ENCODE results near the gene AUTS2. TPM values are rescaled to one million over a fixed set of nuclear protein-coding genes. Genes with fewer than 3 reads are reported as not detected.

AUTS2 gene
- total RNA-seq, 1 experiment from 2014 or later: 42.1 TPM

DNA sequence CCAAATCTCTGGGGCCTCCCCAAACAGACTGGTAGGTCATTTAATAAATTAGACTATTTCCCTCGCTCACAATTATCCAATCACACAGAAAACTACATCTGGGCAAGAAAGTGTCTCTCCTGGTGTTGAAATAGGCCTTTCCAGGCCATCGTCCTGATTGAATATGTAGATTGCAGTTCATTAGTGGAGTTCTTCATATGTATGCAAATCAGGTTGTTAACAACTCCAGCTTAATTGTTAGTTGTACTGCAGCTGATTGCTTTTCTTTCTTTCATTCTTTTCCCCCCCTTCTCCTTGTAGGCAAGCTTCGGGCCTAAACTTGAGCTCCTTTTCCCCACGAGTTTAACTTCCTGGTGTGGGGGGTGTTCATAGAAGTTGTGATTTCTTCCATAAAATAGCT, 1174.6 kb downstream of the AUTS2 start:
- BruUV-seq (replicated peaks): no TSS peak
- TF ChIP-seq, protein P1, sequence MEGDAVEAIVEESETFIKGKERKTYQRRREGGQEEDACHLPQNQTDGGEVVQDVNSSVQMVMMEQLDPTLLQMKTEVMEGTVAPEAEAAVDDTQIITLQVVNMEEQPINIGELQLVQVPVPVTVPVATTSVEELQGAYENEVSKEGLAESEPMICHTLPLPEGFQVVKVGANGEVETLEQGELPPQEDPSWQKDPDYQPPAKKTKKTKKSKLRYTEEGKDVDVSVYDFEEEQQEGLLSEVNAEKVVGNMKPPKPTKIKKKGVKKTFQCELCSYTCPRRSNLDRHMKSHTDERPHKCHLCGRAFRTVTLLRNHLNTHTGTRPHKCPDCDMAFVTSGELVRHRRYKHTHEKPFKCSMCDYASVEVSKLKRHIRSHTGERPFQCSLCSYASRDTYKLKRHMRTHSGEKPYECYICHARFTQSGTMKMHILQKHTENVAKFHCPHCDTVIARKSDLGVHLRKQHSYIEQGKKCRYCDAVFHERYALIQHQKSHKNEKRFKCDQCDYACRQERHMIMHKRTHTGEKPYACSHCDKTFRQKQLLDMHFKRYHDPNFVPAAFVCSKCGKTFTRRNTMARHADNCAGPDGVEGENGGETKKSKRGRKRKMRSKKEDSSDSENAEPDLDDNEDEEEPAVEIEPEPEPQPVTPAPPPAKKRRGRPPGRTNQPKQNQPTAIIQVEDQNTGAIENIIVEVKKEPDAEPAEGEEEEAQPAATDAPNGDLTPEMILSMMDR (conservative IDR thresholded peaks at IDR 0.05; ENCODE audit: low read depth, low read length): no peak
- no peak for TF ChIP-seq EZH2 (IDR thresholded peaks at IDR 0.05; ENCODE audit: borderline replicate concordance, low read depth, low read length, poor library complexity, severe bottlenecking)
- Histone ChIP-seq H3K27me3 (replicated peaks; ENCODE audit: insufficient read depth, low read depth, low read length, poor library complexity) (no peaks in the 10 kb centered on the region), H3K4me1 (ENCODE audit: insufficient read depth, low read length, poor library complexity, severe bottlenecking) (no peaks in the 10 kb centered on the region), H3K9me3 (ENCODE audit: low read depth, low read length, poor library complexity, severe bottlenecking) (no peaks in the 10 kb centered on the region), H3K36me3 (ENCODE audit: insufficient read depth, low read length, poor library complexity, severe bottlenecking) (no peaks in the 10 kb centered on the region), H3K27ac (ENCODE audit: low read depth, low read length, poor library complexity, severe bottlenecking) (no peak overlapping the region), H3K4me3 (ENCODE audit: low read depth, low read length, poor library complexity, severe bottlenecking) (no peak overlapping the region)
- no peak for DNase-seq (ENCODE audit: low spot score)
- POLR2A ChIA-PET (ENCODE audit: low non-redundant PET): no interaction called here
- intact Hi-C loops (cut with micrococcal nuclease; ENCODE audit: unreplicated experiment): no loop called here
- CTCF ChIA-PET: no interaction called here

DNA sequence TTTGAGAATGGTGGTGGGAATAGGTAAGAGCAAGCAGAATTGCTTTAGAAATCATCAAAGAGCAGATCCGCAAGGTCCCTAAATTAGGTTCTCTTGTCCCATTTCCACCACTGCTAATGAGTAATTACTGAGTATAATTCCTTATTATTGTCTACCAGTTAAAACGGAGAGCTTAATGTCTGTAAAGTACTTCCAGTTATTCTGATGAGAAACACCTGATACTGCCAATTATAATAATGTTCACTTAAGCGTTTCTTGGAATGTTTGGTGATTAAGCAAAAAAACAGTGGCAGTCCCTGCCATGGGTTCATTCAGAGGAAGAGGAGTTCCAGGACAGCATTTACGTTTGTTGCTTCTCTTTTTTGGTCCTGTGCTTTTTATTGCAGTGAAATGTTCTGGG, 1175.1 kb downstream of the AUTS2 start:
- Histone ChIP-seq H3K4me3 (ENCODE audit: low read depth, low read length, poor library complexity, severe bottlenecking) (no peak overlapping the region), H3K36me3 (ENCODE audit: insufficient read depth, low read length, poor library complexity, severe bottlenecking) (no peaks in the 10 kb centered on the region), H3K4me1 (ENCODE audit: insufficient read depth, low read length, poor library complexity, severe bottlenecking) (no peaks in the 10 kb centered on the region), H3K9me3 (ENCODE audit: low read depth, low read length, poor library complexity, severe bottlenecking) (no peaks in the 10 kb centered on the region), H3K27me3 (replicated peaks; ENCODE audit: insufficient read depth, low read depth, low read length, poor library complexity) (no peaks in the 10 kb centered on the region), H3K27ac (ENCODE audit: low read depth, low read length, poor library complexity, severe bottlenecking) (no peak overlapping the region)
- no TSS peak for BruUV-seq (replicated peaks)
- CTCF ChIA-PET: no interaction called here
- TF ChIP-seq, protein P1 (conservative IDR thresholded peaks at IDR 0.05; ENCODE audit: low read depth, low read length): no peak
- no peak for TF ChIP-seq EZH2 (IDR thresholded peaks at IDR 0.05; ENCODE audit: borderline replicate concordance, low read depth, low read length, poor library complexity, severe bottlenecking)
- intact Hi-C loops (cut with micrococcal nuclease; ENCODE audit: unreplicated experiment): no loop called here
- DNase-seq (ENCODE audit: low spot score): no peak
- POLR2A ChIA-PET (ENCODE audit: low non-redundant PET): no interaction called here

DNA sequence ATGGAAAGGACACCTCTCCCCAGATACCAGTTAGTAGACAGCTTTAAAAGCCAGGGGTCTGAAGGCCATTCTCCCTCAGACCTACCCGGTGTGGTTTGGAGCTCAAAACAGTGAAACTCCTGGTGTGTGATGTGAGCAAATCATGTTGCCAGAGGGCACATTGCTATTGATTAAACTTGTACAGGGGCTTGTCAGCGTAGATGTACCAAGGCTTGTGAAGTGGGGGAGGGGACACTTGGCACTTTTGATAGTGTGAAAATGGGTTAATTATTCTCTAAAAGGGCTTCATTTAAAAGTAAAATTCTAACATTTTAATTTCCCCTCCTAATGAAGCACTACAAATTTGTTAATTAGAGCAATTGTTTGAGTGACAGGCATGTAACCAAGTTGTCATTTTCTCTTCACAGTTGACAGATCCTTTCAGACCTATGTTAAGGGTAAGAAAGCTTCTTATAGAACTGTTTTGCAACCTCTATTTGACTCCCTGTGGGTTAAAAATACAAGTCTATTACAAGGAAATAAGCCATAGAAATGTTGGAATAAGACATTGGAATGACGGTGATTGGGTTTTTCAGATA, 1176.8 kb downstream of the AUTS2 start:
- H3K9me3 ChIP-seq (ENCODE audit: low read depth, low read length, poor library complexity, severe bottlenecking): no peaks in the 10 kb centered on the region
- TF ChIP-seq, protein P1 (conservative IDR thresholded peaks at IDR 0.05; ENCODE audit: low read depth, low read length): no peak
- intact Hi-C loops (cut with micrococcal nuclease; ENCODE audit: unreplicated experiment): no loop called here
- BruUV-seq (replicated peaks): no TSS peak
- no peak for DNase-seq (ENCODE audit: low spot score)
- H3K27ac ChIP-seq (ENCODE audit: low read depth, low read length, poor library complexity, severe bottlenecking): no peak overlapping the region
- ChIA-PET CTCF (no interaction called here), POLR2A (ENCODE audit: low non-redundant PET) (no interaction called here)
- H3K36me3 ChIP-seq (ENCODE audit: insufficient read depth, low read length, poor library complexity, severe bottlenecking): no peaks in the 10 kb centered on the region
- no peak overlapping the region for H3K4me3 ChIP-seq (ENCODE audit: low read depth, low read length, poor library complexity, severe bottlenecking)
- no peaks in the 10 kb centered on the region for H3K27me3 ChIP-seq (replicated peaks; ENCODE audit: insufficient read depth, low read depth, low read length, poor library complexity)
- no peaks in the 10 kb centered on the region for H3K4me1 ChIP-seq (ENCODE audit: insufficient read depth, low read length, poor library complexity, severe bottlenecking)

All from A673 (cell line).